Measurements from ENCODE around the gene FURIN.

DNA sequence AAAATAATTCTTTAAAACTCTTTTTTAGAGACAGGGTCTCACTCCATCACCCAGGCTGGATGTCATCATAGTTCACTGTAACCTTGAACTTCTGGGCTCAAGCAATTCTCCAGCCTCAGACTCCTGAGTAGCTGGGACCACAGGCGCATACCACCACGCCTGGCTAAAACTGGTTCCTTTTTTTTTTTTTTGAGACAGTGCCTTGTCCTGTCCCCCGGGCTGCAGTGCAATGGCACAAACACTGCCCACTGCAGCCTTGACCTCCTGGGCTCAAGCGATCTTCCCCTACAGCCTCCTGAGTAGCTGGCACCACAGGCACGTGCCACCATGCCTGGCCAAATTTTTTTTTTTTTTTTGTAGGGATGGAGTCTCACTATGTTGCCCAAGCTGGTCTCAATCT, 23.7 kb upstream of the FURIN start:
- TF ChIP-seq GATA3 (IDR thresholded peaks at IDR 0.05; ENCODE audit: low read depth, low read length) (no peak), GATA2 (IDR thresholded peaks at IDR 0.05; ENCODE audit: low read depth, low read length) (no peak)

All from SH-SY5Y (cell line).